Retinal pigment epithelial cell (primary cell): ENCODE measurements around the gene PTPRK.

Experiments
- DNase-seq: peaks from one replicate; pipeline ENCODE4 v3.0.0-alpha.2; 2010; ENCODE audit warnings: low read depth
- H3K4me3 ChIP-seq: 2 replicates; pipeline ENCODE4 v1.5.1; 2011; ENCODE audit warnings: mild to moderate bottlenecking, low read length, control low read depth, moderate library complexity
- TF ChIP-seq, protein P1 (sequence below): conservative IDR thresholded peaks from 2 replicates; pipeline ENCODE4 v1.5.1; 2011; ENCODE audit warnings: low read depth, low read length, control low read depth, inconsistent platforms

PTPRK gene

DNA sequence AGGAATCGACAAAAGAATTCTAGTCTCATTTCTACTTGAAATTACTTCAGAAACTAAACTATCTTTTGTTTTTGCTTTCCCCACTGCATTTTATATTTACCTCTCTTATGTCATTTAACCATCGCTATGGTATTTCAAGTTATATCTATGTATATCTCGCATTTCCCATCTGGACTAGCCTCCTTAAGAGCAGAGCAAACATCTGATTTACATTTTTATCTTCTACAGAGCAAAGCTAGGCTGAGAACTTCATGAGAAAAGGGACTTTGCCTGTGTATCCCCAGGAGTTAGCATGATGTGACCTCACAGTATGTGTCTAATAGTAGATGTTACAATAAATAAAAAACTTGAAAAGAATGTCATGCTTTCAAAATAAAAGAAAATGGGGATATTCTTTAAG, 201.2 kb downstream of the PTPRK start:
- H3K4me3 ChIP-seq, result no peak overlapping the region
- TF ChIP-seq, protein P1, sequence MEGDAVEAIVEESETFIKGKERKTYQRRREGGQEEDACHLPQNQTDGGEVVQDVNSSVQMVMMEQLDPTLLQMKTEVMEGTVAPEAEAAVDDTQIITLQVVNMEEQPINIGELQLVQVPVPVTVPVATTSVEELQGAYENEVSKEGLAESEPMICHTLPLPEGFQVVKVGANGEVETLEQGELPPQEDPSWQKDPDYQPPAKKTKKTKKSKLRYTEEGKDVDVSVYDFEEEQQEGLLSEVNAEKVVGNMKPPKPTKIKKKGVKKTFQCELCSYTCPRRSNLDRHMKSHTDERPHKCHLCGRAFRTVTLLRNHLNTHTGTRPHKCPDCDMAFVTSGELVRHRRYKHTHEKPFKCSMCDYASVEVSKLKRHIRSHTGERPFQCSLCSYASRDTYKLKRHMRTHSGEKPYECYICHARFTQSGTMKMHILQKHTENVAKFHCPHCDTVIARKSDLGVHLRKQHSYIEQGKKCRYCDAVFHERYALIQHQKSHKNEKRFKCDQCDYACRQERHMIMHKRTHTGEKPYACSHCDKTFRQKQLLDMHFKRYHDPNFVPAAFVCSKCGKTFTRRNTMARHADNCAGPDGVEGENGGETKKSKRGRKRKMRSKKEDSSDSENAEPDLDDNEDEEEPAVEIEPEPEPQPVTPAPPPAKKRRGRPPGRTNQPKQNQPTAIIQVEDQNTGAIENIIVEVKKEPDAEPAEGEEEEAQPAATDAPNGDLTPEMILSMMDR, result no peak

DNA sequence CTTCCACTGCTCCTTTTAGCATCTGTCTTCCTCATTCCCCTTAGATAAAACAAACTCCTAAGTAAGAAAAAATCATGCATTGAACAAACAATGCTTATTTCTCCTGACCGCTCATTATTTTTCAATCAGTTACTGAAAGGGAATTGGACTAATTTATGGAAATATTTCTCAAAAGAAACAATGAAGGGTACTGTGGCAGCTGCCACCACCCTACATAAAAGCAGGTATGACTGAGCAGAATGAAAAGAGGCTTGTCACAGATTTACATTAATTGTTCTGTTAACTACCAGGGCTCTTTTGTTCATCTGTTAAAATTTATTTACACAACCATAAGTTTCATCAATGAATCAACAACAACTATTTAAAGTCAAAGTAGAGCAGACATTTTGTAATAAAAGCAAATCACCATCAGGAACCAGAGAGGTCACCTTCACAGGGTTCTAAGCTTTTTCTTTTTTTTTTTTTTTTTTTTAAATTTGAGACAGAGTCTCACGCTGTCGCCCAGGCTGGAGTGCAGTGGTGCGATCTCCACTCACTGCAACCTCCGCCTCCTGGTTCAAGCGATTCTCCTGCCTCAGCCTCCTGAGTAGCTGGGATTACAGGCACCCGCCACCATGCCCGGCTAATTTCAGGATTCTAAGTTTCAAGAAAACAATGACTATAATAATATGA, 204.0 kb downstream of the PTPRK start:
- TF ChIP-seq, protein P1, result no peak

More for the DNA sequence above, 201.2 kb downstream of the PTPRK start:
- no peak for DNase-seq

DNA sequence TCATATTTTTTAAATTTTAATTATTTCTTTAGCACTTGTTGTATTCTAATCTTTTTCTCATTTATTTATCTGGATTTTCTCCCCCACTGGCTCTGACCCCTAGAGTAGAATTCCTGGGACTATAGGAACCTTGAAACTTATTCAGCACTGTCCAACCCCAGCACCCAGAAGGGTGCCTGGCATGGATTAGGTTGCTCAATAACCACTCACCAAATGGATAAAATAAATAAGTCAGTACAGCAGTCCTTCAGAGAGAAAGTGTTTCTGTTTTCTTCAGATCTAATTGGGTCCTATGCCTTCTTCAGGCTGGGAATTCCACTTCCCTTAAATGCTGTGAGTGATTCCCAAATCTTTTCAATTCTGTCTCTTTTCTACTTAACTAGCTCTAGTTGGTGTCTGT, 206.2 kb downstream of the PTPRK start:
- no peak overlapping the region for H3K4me3 ChIP-seq
- TF ChIP-seq, protein P1, result no peak
- no peak for DNase-seq

More for the DNA sequence above, 204.0 kb downstream of the PTPRK start:
- DNase-seq, result no peak
- no peak overlapping the region for H3K4me3 ChIP-seq

DNA sequence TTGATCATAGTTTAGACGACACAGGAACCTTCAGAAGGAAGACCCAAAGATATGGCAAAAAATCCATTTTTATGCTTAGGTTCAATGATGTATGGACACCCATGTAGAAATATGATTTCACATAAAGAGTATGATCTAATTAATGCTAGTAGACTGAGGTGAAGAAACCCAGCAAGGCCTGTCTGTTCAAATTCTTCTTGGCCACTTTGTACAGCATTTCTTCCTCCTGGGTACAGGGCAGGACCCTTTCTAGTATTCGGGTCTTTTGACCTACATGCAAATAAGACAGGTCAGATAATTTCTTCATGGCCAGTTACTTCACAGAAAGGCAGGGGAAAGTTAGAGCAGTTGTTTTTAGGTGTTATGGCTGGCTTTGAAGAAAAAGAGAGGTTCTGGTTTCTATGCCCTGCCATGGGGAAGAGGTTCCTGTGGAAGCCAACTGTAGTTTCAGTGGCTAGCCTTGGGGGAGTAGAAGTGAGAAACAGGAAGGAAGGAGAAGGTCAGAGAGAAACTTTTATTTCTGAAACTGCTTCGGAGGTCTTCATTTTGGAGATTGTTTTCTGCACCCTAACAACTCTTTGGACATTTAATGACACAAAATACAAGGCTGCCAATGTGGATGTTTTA, 208.3 kb downstream of the PTPRK start:
- TF ChIP-seq, protein P1, result no peak
- no peak overlapping the region for H3K4me3 ChIP-seq
- DNase-seq, result no peak

DNA sequence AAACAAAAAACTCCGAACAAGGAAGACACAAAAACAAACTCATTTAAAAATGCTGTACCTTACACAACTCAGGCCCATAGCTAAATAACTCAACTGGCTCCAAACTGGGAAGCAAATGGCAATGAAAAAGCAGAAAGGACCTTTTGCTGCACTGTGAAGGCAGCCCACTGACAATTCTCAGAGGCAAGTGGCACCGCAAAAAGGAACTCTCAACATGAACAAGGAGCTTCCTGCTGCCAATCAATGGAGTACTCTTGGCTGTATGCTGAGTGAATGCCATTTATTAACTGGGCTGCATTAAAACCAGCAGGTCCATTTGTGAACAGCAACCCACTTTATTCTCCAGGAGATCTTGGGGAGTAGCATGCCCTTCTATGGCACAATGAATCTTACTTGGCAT, 209.9 kb downstream of the PTPRK start:
- no peak overlapping the region for H3K4me3 ChIP-seq
- TF ChIP-seq, protein P1, result no peak
- DNase-seq, result no peak

DNA sequence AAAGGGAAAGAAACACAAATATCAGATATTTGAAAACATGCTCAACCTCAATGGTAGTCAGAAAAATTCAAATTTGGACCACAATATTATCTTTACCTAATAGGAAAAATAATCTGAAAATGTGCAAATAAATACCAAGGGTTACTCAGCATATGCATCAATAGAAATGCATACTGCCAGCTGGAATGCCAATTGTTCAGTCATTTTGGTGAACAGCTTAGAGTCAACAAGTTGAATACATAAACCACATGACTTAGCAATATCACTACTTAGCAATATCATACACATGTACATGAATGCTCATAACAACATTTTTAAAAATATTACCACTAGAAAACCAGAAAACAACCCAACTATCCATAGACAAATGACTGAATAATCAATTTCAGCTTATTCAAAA, 212.7 kb downstream of the PTPRK start:
- H3K4me3 ChIP-seq, result no peak overlapping the region
- TF ChIP-seq, protein P1, result no peak
- no peak for DNase-seq

DNA sequence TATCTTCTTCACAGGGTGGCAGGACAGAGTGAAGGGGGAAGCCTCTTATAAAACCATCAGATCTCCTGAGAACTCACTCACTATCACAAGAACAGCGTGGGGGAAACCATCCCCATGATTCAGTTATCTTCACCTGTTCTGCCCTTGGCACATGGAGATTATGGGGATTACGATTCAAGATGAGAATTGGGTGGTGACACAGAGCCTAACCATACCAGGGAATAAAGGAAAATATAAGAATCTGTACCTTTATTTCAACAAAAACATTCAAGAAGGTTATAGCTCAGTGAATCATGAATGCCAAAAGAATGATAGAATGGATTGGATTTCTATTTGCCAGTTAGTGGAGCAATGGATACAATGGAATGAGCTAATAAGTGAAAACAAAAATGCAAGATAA, 214.4 kb downstream of the PTPRK start:
- TF ChIP-seq, protein P1, result no peak
- DNase-seq, result no peak
- H3K4me3 ChIP-seq, result no peak overlapping the region
